ENCODE data around the gene PRKG1.
A peak's percentile ranks its signal among the peaks of the same experiment; 100 is the strongest.

The PRKG1 gene

GRCh38 chr10:51698473-51699063 is 624.3 kb downstream of the PRKG1 start:
- Histone ChIP-seq H3K23ac (ENCODE audit: low read depth, low read length, poor library complexity) (no peak overlapping the region), H3K27ac (replicated peaks; ENCODE audit: low read length) (no peak overlapping the region), H3K14ac (ENCODE audit: low read length) (no peak overlapping the region), H3K4me2 (ENCODE audit: insufficient read depth, low read length, poor library complexity, severe bottlenecking) (peak overlapping the region; percentile 77), H2AK5ac (ENCODE audit: low read depth, low read length) (peak overlapping the region; percentile 66), H2BK120ac (ENCODE audit: low read depth, low read length) (no peak overlapping the region), H4K91ac (ENCODE audit: low read depth, low read length, poor library complexity) (no peak overlapping the region), H2AFZ (ENCODE audit: low read length) (no peak overlapping the region), H3K18ac (ENCODE audit: low read length) (no peak overlapping the region), H3K36me3 (replicated peaks in 1 of 2; ENCODE audit: control insufficient read depth in 2 of 2, insufficient read depth in 2 of 2, low read length in 2 of 2) (peaks cover 9 to 38% of the 10 kb centered on the region in 2 donors), H3K4me1 (ENCODE audit: control insufficient read depth in 2 of 2, insufficient read depth in 1 of 2, low read depth in 1 of 2, low read length in 2 of 2) (peaks cover 10 to 14% of the 10 kb centered on the region in 2 donors), H3K79me1 (ENCODE audit: low read depth, low read length) (peaks cover 5% of the 10 kb centered on the region), H4K8ac (ENCODE audit: low read depth, low read length) (no peak overlapping the region), H2BK15ac (ENCODE audit: low read length) (no peak overlapping the region), H3K4me3 (ENCODE audit: low read length in 2 of 2) (peak overlapping the region; percentile 71 to 90), H2BK12ac (ENCODE audit: low read length) (no peak overlapping the region), H3K9me3 (replicated peaks in 1 of 2; ENCODE audit: control insufficient read depth in 2 of 2, insufficient read depth in 1 of 2, low read depth in 1 of 2, low read length in 2 of 2) (no peaks in the 10 kb centered on the region), H3K9ac (ENCODE audit: low read depth, low read length, poor library complexity) (peak overlapping the region; percentile 5), H2BK5ac (ENCODE audit: low read length) (no peak overlapping the region), H3K27me3 (ENCODE audit: control insufficient read depth in 3 of 3, insufficient read depth in 3 of 3, low read depth in 1 of 3, low read length in 3 of 3) (no peaks in the 10 kb centered on the region), H3K4ac (ENCODE audit: low read length) (no peak overlapping the region)
- no CpG with 5 or more reads among the region's 8 CpGs for whole genome bisulfite sequencing, 2 donors (ENCODE audit: extremely low coverage in 2 of 2, insufficient read length in 2 of 2, insufficient replicate concordance in 1 of 2)
- no peak for DNase-seq (ENCODE audit: low spot score)

GRCh38 chr10:51699145-51699474 is 624.8 kb downstream of the PRKG1 start:
- Histone ChIP-seq H3K4me3 (ENCODE audit: low read length in 2 of 2) (peak overlapping the region; percentile 71 to 90), H3K4me1 (ENCODE audit: control insufficient read depth in 2 of 2, insufficient read depth in 1 of 2, low read depth in 1 of 2, low read length in 2 of 2) (peaks cover 10 to 14% of the 10 kb centered on the region in 2 donors), H4K8ac (ENCODE audit: low read depth, low read length) (no peak overlapping the region), H3K18ac (ENCODE audit: low read length) (peak overlapping the region; percentile 72), H3K27me3 (ENCODE audit: control insufficient read depth in 3 of 3, insufficient read depth in 3 of 3, low read depth in 1 of 3, low read length in 3 of 3) (no peaks in the 10 kb centered on the region), H3K4me2 (ENCODE audit: insufficient read depth, low read length, poor library complexity, severe bottlenecking) (peak overlapping the region; percentile 77), H2AK5ac (ENCODE audit: low read depth, low read length) (peak overlapping the region; percentile 66), H3K27ac (replicated peaks; ENCODE audit: low read length) (no peak overlapping the region), H3K14ac (ENCODE audit: low read length) (no peak overlapping the region), H3K9ac (ENCODE audit: low read depth, low read length, poor library complexity) (peak overlapping the region; percentile 5), H3K9me3 (replicated peaks in 1 of 2; ENCODE audit: control insufficient read depth in 2 of 2, insufficient read depth in 1 of 2, low read depth in 1 of 2, low read length in 2 of 2) (no peaks in the 10 kb centered on the region), H4K91ac (ENCODE audit: low read depth, low read length, poor library complexity) (no peak overlapping the region), H2AFZ (ENCODE audit: low read length) (peak overlapping the region; percentile 96), H3K23ac (ENCODE audit: low read depth, low read length, poor library complexity) (peak overlapping the region; percentile 16), H2BK15ac (ENCODE audit: low read length) (no peak overlapping the region), H2BK12ac (ENCODE audit: low read length) (no peak overlapping the region), H3K36me3 (replicated peaks in 1 of 2; ENCODE audit: control insufficient read depth in 2 of 2, insufficient read depth in 2 of 2, low read length in 2 of 2) (peaks cover 9 to 38% of the 10 kb centered on the region in 2 donors), H2BK5ac (ENCODE audit: low read length) (peak overlapping the region; percentile 21), H3K4ac (ENCODE audit: low read length) (no peak overlapping the region), H3K79me1 (ENCODE audit: low read depth, low read length) (peaks cover 5% of the 10 kb centered on the region), H2BK120ac (ENCODE audit: low read depth, low read length) (no peak overlapping the region)
- DNase-seq (ENCODE audit: low spot score): no peak
- no CpG with 5 or more reads among the region's 14 CpGs for WGBS, 2 donors (ENCODE audit: extremely low coverage in 2 of 2, insufficient read length in 2 of 2, insufficient replicate concordance in 1 of 2)

- no peak within 1 kb of the TSS for H2BK120ac ChIP-seq (ENCODE audit: low read depth, low read length)
- peak within 1 kb of the TSS; percentile 66 for H2AK5ac ChIP-seq (ENCODE audit: low read depth, low read length)
- H2BK12ac ChIP-seq (ENCODE audit: low read length): no peak within 1 kb of the TSS
- H3K4me3 ChIP-seq (ENCODE audit: low read length in 2 of 2): peak within 1 kb of the TSS; percentile 71 to 90
- peak within 1 kb of the TSS; percentile 16 for H3K23ac ChIP-seq (ENCODE audit: low read depth, low read length, poor library complexity)
- H4K8ac ChIP-seq (ENCODE audit: low read depth, low read length): no peak within 1 kb of the TSS
- peaks cover 9 to 38% of the 10 kb centered on the region in 2 donors for H3K36me3 ChIP-seq (replicated peaks in 1 of 2; ENCODE audit: control insufficient read depth in 2 of 2, insufficient read depth in 2 of 2, low read length in 2 of 2)
- peak; percentile 93 for DNase-seq (ENCODE audit: low spot score)
- H2BK15ac ChIP-seq (ENCODE audit: low read length): no peak within 1 kb of the TSS
- H3K9me3 ChIP-seq (replicated peaks in 1 of 2; ENCODE audit: control insufficient read depth in 2 of 2, insufficient read depth in 1 of 2, low read depth in 1 of 2, low read length in 2 of 2): no peaks in the 10 kb centered on the region
- no peaks in the 10 kb centered on the region for H3K27me3 ChIP-seq (ENCODE audit: control insufficient read depth in 3 of 3, insufficient read depth in 3 of 3, low read depth in 1 of 3, low read length in 3 of 3)
- peak within 1 kb of the TSS; percentile 21 for H2BK5ac ChIP-seq (ENCODE audit: low read length)
- H3K18ac ChIP-seq (ENCODE audit: low read length): peak within 1 kb of the TSS; percentile 78
- H3K4me1 ChIP-seq (ENCODE audit: control insufficient read depth in 2 of 2, insufficient read depth in 1 of 2, low read depth in 1 of 2, low read length in 2 of 2): peaks cover 10 to 14% of the 10 kb centered on the region in 2 donors
- H3K14ac ChIP-seq (ENCODE audit: low read length): no peak within 1 kb of the TSS
- H4K91ac ChIP-seq (ENCODE audit: low read depth, low read length, poor library complexity): no peak within 1 kb of the TSS
- H3K4ac ChIP-seq (ENCODE audit: low read length): no peak within 1 kb of the TSS
- peak within 1 kb of the TSS; percentile 77 for H3K4me2 ChIP-seq (ENCODE audit: insufficient read depth, low read length, poor library complexity, severe bottlenecking)
- peak within 1 kb of the TSS; percentile 61 for H3K27ac ChIP-seq (replicated peaks; ENCODE audit: low read length)
- peak within 1 kb of the TSS; percentile 96 for H2AFZ ChIP-seq (ENCODE audit: low read length)
- H3K9ac ChIP-seq (ENCODE audit: low read depth, low read length, poor library complexity): peak within 1 kb of the TSS; percentile 87
- no CpG with 5 or more reads among the region's 45 CpGs for WGBS, 2 donors (ENCODE audit: extremely low coverage in 2 of 2, insufficient read length in 2 of 2, insufficient replicate concordance in 1 of 2)
- H3K79me1 ChIP-seq (ENCODE audit: low read depth, low read length): peaks cover 5% of the 10 kb centered on the region
Measured at GRCh38 chr10:51699475-51700227, 625.4 kb downstream of the PRKG1 start, which contains the start of gene CSTF2T. CSTF2T (minus strand) TSS chr10:51699595; CDS start chr10:51699549, 46 bp downstream.

- H3K14ac ChIP-seq (ENCODE audit: low read length): no peak overlapping the region
- H3K27me3 ChIP-seq (ENCODE audit: control insufficient read depth in 3 of 3, insufficient read depth in 3 of 3, low read depth in 1 of 3, low read length in 3 of 3): no peaks in the 10 kb centered on the region
- peak overlapping the region in 1 of 2 donors; percentile 71 for H3K4me3 ChIP-seq (ENCODE audit: low read length in 2 of 2)
- H4K91ac ChIP-seq (ENCODE audit: low read depth, low read length, poor library complexity): no peak overlapping the region
- peaks cover 9 to 34% of the 10 kb centered on the region in 2 donors for H3K36me3 ChIP-seq (replicated peaks in 1 of 2; ENCODE audit: control insufficient read depth in 2 of 2, insufficient read depth in 2 of 2, low read length in 2 of 2)
- no peak overlapping the region for H3K9ac ChIP-seq (ENCODE audit: low read depth, low read length, poor library complexity)
- no CpG with 5 or more reads among the region's 12 CpGs for WGBS, 2 donors (ENCODE audit: extremely low coverage in 2 of 2, insufficient read length in 2 of 2, insufficient replicate concordance in 1 of 2)
- H3K79me1 ChIP-seq (ENCODE audit: low read depth, low read length): peaks cover 5% of the 10 kb centered on the region
- no peak overlapping the region for H3K18ac ChIP-seq (ENCODE audit: low read length)
- no peak overlapping the region for H3K4ac ChIP-seq (ENCODE audit: low read length)
- H2BK5ac ChIP-seq (ENCODE audit: low read length): no peak overlapping the region
- H2BK120ac ChIP-seq (ENCODE audit: low read depth, low read length): no peak overlapping the region
- no peaks in the 10 kb centered on the region for H3K9me3 ChIP-seq (replicated peaks in 1 of 2; ENCODE audit: control insufficient read depth in 2 of 2, insufficient read depth in 1 of 2, low read depth in 1 of 2, low read length in 2 of 2)
- no peak overlapping the region for H2BK12ac ChIP-seq (ENCODE audit: low read length)
- H3K23ac ChIP-seq (ENCODE audit: low read depth, low read length, poor library complexity): no peak overlapping the region
- peak overlapping the region; percentile 23 for H3K27ac ChIP-seq (replicated peaks; ENCODE audit: low read length)
- no peak for DNase-seq (ENCODE audit: low spot score)
- H2AFZ ChIP-seq (ENCODE audit: low read length): peak overlapping the region; percentile 96
- no peak overlapping the region for H2BK15ac ChIP-seq (ENCODE audit: low read length)
- no peak overlapping the region for H4K8ac ChIP-seq (ENCODE audit: low read depth, low read length)
- H3K4me2 ChIP-seq (ENCODE audit: insufficient read depth, low read length, poor library complexity, severe bottlenecking): no peak overlapping the region
- H2AK5ac ChIP-seq (ENCODE audit: low read depth, low read length): no peak overlapping the region
- H3K4me1 ChIP-seq (ENCODE audit: control insufficient read depth in 2 of 2, insufficient read depth in 1 of 2, low read depth in 1 of 2, low read length in 2 of 2): peaks cover 10 to 14% of the 10 kb centered on the region in 2 donors
Measured at GRCh38 chr10:51700228-51700817, 626.0 kb downstream of the PRKG1 start.
